ENCODE results near the gene ENO1. TPM values are rescaled to one million over a fixed set of nuclear protein-coding genes. Genes with fewer than 3 reads are reported as not detected.
A peak's percentile ranks its signal among the peaks of the same experiment; 100 is the strongest.
"Not testable (repeated sequence)": the region's sequence is repeated elsewhere in the genome, so short reads cannot be mapped to it uniquely, and the experiment has no call there.

ENO1 gene
- total RNA-seq, 1 donor from 2014 or later = 1,269 TPM

- DNase-seq (ENCODE audit: low read depth, low spot score) = no peak
- Mint-ChIP-seq H3K9me3 (no peaks in the 10 kb centered on the region), H3K4me1 (peaks cover 3% of the 10 kb centered on the region), H3K27ac (ENCODE audit: unreplicated experiment) (no peak overlapping the region), H3K27me3 (ENCODE audit: low read depth) (no peaks in the 10 kb centered on the region), H3K4me3 (no peak overlapping the region), H3K36me3 (ENCODE audit: low read depth) (no peaks in the 10 kb centered on the region)
- no peak for TF ChIP-seq CTCF (conservative IDR thresholded peaks at IDR 0.05)
Measured at GRCh38 chr1:8889925-8890785, 11.7 kb upstream of the ENO1 start.

- DNase-seq (ENCODE audit: low read depth, low spot score) = no peak
- H3K4me3 Mint-ChIP-seq = no peak overlapping the region
- no peak overlapping the region for H3K27ac Mint-ChIP-seq (ENCODE audit: unreplicated experiment)
- no peaks in the 10 kb centered on the region for H3K9me3 Mint-ChIP-seq
- no peaks in the 10 kb centered on the region for H3K36me3 Mint-ChIP-seq (ENCODE audit: low read depth)
- TF ChIP-seq CTCF (conservative IDR thresholded peaks at IDR 0.05) = no peak
- peaks cover 3% of the 10 kb centered on the region for H3K4me1 Mint-ChIP-seq
- H3K27me3 Mint-ChIP-seq (ENCODE audit: low read depth) = no peaks in the 10 kb centered on the region
Measured at GRCh38 chr1:8889103-8889846, 10.8 kb upstream of the ENO1 start.

- no peak overlapping the region for H3K27ac Mint-ChIP-seq (ENCODE audit: unreplicated experiment)
- H3K4me3 Mint-ChIP-seq = no peak overlapping the region
- no peak for DNase-seq (ENCODE audit: low read depth, low spot score)
- H3K36me3 Mint-ChIP-seq (ENCODE audit: low read depth) = no peaks in the 10 kb centered on the region
- H3K4me1 Mint-ChIP-seq = peaks cover 10% of the 10 kb centered on the region
- TF ChIP-seq CTCF (conservative IDR thresholded peaks at IDR 0.05) = no peak
- no peaks in the 10 kb centered on the region for H3K27me3 Mint-ChIP-seq (ENCODE audit: low read depth)
- H3K9me3 Mint-ChIP-seq = no peaks in the 10 kb centered on the region
Measured at GRCh38 chr1:8886589-8886988, 8.1 kb upstream of the ENO1 start.

GRCh38 chr1:8886031-8886524 lies 7.6 kb upstream of the ENO1 start:
- H3K4me3 Mint-ChIP-seq = not testable (repeated sequence)

GRCh38 chr1:8884105-8884504 lies 5.6 kb upstream of the ENO1 start:
- not testable (repeated sequence) for H3K36me3 Mint-ChIP-seq (ENCODE audit: low read depth); H3K27me3 Mint-ChIP-seq (ENCODE audit: low read depth); H3K27ac Mint-ChIP-seq (ENCODE audit: unreplicated experiment); DNase-seq (ENCODE audit: low read depth, low spot score); H3K9me3 Mint-ChIP-seq
- Mint-ChIP-seq H3K4me1 (peaks cover 25% of the 10 kb centered on the region), H3K4me3 (peak overlapping the region; percentile 8)

More at GRCh38 chr1:8886031-8886524, 7.6 kb upstream of the ENO1 start:
- not testable (repeated sequence) for H3K27me3 Mint-ChIP-seq (ENCODE audit: low read depth); DNase-seq (ENCODE audit: low read depth, low spot score); H3K36me3 Mint-ChIP-seq (ENCODE audit: low read depth); H3K27ac Mint-ChIP-seq (ENCODE audit: unreplicated experiment); H3K9me3 Mint-ChIP-seq
- H3K4me1 Mint-ChIP-seq = peaks cover 10% of the 10 kb centered on the region

GRCh38 chr1:8883491-8883890 lies 5.0 kb upstream of the ENO1 start:
- DNase-seq (ENCODE audit: low read depth, low spot score) = no peak
- Mint-ChIP-seq H3K27me3 (ENCODE audit: low read depth) (peaks cover 4% of the 10 kb centered on the region), H3K9me3 (no peaks in the 10 kb centered on the region), H3K27ac (ENCODE audit: unreplicated experiment) (no peak overlapping the region), H3K36me3 (ENCODE audit: low read depth) (peaks cover 3% of the 10 kb centered on the region), H3K4me1 (peaks cover 25% of the 10 kb centered on the region), H3K4me3 (peak overlapping the region; percentile 8)
- TF ChIP-seq CTCF (conservative IDR thresholded peaks at IDR 0.05) = no peak

Measured in neural crest cell (in vitro differentiated cells).